ENCODE results near the gene APOC1.

DNA sequence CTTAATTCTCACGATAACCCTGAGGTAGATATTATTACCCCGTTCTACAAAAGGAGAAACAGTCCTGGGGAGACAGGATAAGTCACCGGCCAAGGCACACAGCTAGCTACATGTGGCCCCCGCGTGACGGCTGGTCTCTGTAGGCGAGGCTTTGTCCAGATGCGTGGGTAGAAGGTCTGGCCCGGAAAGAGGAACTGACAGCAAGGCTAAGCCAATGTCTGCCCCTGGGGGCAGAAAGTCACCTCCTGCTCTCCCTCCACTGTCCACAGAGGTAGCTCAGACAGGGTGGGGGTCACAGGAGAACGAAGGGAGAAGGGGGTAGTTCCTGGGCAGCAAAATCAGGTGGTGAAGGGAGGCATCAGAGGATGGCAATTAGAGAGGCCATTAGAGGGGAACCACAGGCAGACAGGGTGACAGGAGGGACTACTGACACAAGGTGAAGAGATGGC, 29.4 kb downstream of the APOC1 start:
- TF ChIP-seq, protein P1, sequence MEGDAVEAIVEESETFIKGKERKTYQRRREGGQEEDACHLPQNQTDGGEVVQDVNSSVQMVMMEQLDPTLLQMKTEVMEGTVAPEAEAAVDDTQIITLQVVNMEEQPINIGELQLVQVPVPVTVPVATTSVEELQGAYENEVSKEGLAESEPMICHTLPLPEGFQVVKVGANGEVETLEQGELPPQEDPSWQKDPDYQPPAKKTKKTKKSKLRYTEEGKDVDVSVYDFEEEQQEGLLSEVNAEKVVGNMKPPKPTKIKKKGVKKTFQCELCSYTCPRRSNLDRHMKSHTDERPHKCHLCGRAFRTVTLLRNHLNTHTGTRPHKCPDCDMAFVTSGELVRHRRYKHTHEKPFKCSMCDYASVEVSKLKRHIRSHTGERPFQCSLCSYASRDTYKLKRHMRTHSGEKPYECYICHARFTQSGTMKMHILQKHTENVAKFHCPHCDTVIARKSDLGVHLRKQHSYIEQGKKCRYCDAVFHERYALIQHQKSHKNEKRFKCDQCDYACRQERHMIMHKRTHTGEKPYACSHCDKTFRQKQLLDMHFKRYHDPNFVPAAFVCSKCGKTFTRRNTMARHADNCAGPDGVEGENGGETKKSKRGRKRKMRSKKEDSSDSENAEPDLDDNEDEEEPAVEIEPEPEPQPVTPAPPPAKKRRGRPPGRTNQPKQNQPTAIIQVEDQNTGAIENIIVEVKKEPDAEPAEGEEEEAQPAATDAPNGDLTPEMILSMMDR (IDR thresholded peaks at IDR 0.05), result no peak
- TF ChIP-seq EZH2 (IDR thresholded peaks at IDR 0.05) (no peak), EZH2phosphoT487 (IDR thresholded peaks at IDR 0.05) (no peak)
